Esophagus squamous epithelium (tissue), 5 donors: Measurements from ENCODE around the gene MAGI1. TPM values are rescaled to one million over a fixed set of nuclear protein-coding genes. Genes with fewer than 3 reads are reported as not detected.

Experiments used
- DNase-seq: peaks from one replicate; lab custom pipeline; 2025; lab: John Stamatoyannopoulos, UW
- H3K27ac ChIP-seq, 4 donors: fragments of 200-600 bp; sonication (generic); one replicate each; pipeline ENCODE4 v1.5.1; 2016 to 2019; ENCODE audit warnings: mild to moderate bottlenecking in 1 of 4
- H3K27me3 ChIP-seq, 4 donors: fragments of 200-600 bp; sonication (generic); 1 replicate in 3 of 4; 2 replicates in 1 of 4; pipeline versions ENCODE4 v1.5.1 to v1.6.0; 2017 to 2021; ENCODE audit warnings: antibody characterized with exemption in 1 of 4
- H3K36me3 ChIP-seq, 3 donors: fragments of 200-600 bp; sonication (generic); one replicate each; pipeline ENCODE4 v1.5.1; 2016 to 2019
- H3K4me1 ChIP-seq, 3 donors: fragments of 200-600 bp; sonication (generic); one replicate each; pipeline ENCODE4 v1.5.1; 2017 to 2019
- H3K4me3 ChIP-seq, 4 donors: fragments of 200-600 bp; sonication (generic); 1 replicate in 3 of 4; 2 replicates in 1 of 4; pipeline ENCODE4 v1.5.1; 2016 to 2019; ENCODE audit warnings: mild to moderate bottlenecking in 2 of 4, moderate library complexity in 1 of 4
- H3K9me3 ChIP-seq, 3 donors: fragments of 200-600 bp; sonication (generic); one replicate each; pipeline ENCODE4 v1.5.1; 2016 to 2019
- POLR2A ChIP-seq, 4 donors: fragments of 450-650 bp; IDR thresholded peaks; one replicate each; pipeline ENCODE4 v1.6.1; 2017; ENCODE audit warnings: antibody characterized with exemption in 4 of 4, mild to moderate bottlenecking in 4 of 4, moderate library complexity in 3 of 4
- WGBS, 2 donors: methylation state at CpG; one replicate each; pipeline ENCODE4 v1.1.5; 2018; 5-methylcytosine and 5-hydroxymethylcytosine counted together
- intact Hi-C: fragments of 100-400 bp; cut with DNase I; formaldehyde crosslinking; loops from one replicate; pipeline ENCODE4 v1.15.0; 2022
- total RNA-seq, 4 donors: library from RNA; depleted of rRNA; stranded (reverse); fragments of >200 nt; gene quantifications; one replicate each; pipeline ENCODE4 v1.1.0, GENCODE V29; 2016
- TF ChIP-seq, protein P1 (sequence below), 6 experiments: fragments of 450-650 bp in 4 of 6; fragments of 200-600 bp in 2 of 6; sonication (generic) in 2 of 6; IDR thresholded peaks; one replicate each; pipeline ENCODE4 v1.5.1; 2016 to 2019; ENCODE audit warnings: antibody characterized with exemption in 6 of 6, mild to moderate bottlenecking in 4 of 6, moderate library complexity in 4 of 6
- donor health status: DM: yes; HTN: yes; CAD: no.

Gene MAGI1
- total RNA-seq, 4 donors from 2014 or later, result 12.0 to 28.2 (median 21.1) TPM

DNA sequence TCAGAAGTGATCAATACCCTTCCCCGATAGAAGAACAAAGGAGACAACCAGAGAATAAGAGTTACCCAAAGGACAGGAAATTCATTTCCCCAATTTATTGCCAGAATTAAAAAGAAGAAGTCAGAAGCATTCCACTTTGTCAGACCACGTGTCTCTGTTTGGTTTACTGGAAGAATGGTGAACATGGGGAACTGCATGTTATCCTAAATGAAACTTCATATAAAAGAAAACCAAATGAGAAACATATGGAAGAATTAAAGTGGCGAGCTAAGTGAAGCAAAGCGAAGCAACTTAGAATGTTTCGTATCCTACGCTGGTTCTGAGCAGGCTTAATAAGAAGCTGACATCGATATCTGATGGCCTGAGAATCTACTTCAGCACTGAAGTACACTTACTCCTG lies 190.7 kb downstream of the MAGI1 start:
- intact Hi-C loops, result no loop called here
- peaks cover 0 to 18% (median 4%) of the 10 kb centered on the region in 3 donors for H3K4me1 ChIP-seq
- no peak overlapping the region for H3K27ac ChIP-seq
- TF ChIP-seq, protein P1, sequence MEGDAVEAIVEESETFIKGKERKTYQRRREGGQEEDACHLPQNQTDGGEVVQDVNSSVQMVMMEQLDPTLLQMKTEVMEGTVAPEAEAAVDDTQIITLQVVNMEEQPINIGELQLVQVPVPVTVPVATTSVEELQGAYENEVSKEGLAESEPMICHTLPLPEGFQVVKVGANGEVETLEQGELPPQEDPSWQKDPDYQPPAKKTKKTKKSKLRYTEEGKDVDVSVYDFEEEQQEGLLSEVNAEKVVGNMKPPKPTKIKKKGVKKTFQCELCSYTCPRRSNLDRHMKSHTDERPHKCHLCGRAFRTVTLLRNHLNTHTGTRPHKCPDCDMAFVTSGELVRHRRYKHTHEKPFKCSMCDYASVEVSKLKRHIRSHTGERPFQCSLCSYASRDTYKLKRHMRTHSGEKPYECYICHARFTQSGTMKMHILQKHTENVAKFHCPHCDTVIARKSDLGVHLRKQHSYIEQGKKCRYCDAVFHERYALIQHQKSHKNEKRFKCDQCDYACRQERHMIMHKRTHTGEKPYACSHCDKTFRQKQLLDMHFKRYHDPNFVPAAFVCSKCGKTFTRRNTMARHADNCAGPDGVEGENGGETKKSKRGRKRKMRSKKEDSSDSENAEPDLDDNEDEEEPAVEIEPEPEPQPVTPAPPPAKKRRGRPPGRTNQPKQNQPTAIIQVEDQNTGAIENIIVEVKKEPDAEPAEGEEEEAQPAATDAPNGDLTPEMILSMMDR (IDR thresholded peaks at IDR 0.05), result no peak
- no peak for TF ChIP-seq POLR2A (IDR thresholded peaks at IDR 0.05)
- no peak for DNase-seq
- H3K9me3 ChIP-seq, result no peaks in the 10 kb centered on the region
- no peak overlapping the region for H3K4me3 ChIP-seq
- no peaks in the 10 kb centered on the region for H3K36me3 ChIP-seq
- WGBS, 2 donors, result 83 to 87% methylated on average over 7 of the region's 7 CpGs
- H3K27me3 ChIP-seq, result no peaks in the 10 kb centered on the region

DNA sequence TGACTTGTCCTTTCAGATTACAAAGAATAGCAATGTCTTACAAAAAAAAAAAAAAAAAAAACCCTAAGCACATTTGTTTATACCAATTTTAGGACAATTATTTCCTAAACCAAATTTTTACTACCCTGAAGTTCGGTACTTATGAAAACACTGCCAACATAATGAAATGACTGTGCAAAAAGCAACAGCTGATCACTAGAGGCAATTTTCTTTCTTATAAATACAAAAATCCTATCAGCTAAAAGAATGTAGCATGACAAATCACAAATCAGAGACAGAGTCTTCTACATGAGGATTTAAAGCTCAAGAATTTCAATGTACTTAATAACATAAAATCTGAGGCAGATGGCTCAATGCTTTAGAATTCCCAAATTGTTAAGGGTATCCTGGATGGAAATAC lies 191.8 kb downstream of the MAGI1 start:
- no peak for TF ChIP-seq POLR2A (IDR thresholded peaks at IDR 0.05)
- TF ChIP-seq, protein P1 (IDR thresholded peaks at IDR 0.05), result no peak
- 27 to 52% methylated on average over 1 of the region's 1 CpG for WGBS, 2 donors
- Histone ChIP-seq H3K36me3 (no peaks in the 10 kb centered on the region), H3K27ac (no peak overlapping the region), H3K9me3 (no peaks in the 10 kb centered on the region), H3K4me3 (no peak overlapping the region), H3K27me3 (no peaks in the 10 kb centered on the region), H3K4me1 (peaks cover 0 to 10% (median 0%) of the 10 kb centered on the region in 3 donors)
- no peak for DNase-seq
- intact Hi-C loops, result no loop called here

DNA sequence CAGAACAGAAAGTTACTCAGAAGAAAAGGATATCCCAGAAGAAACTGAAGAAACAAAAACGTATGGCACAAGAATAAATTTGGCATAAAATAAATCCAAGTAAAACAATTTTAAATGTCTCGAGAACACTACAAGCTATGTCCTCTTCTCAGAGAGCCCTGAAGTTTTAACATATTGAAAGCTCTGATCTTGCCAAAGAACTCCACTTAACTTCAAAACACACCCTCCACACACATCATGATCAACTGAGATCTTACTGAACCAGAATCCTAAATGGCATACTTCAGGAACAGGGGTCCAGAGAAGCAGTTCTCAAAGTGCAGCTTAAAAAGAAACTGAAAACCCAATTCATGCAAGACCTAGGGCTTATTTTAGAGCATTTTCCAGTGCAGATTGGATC lies 194.3 kb downstream of the MAGI1 start:
- DNase-seq, result no peak
- no peaks in the 10 kb centered on the region for H3K9me3 ChIP-seq
- no peaks in the 10 kb centered on the region for H3K36me3 ChIP-seq
- 71 to 76% methylated on average over 2 of the region's 2 CpGs for WGBS, 2 donors
- TF ChIP-seq, protein P1 (IDR thresholded peaks at IDR 0.05), result no peak
- no peak for TF ChIP-seq POLR2A (IDR thresholded peaks at IDR 0.05)
- H3K4me1 ChIP-seq, result no peaks in the 10 kb centered on the region
- intact Hi-C loops, result no loop called here
- H3K27ac ChIP-seq, result no peak overlapping the region
- no peaks in the 10 kb centered on the region for H3K27me3 ChIP-seq
- no peak overlapping the region for H3K4me3 ChIP-seq

DNA sequence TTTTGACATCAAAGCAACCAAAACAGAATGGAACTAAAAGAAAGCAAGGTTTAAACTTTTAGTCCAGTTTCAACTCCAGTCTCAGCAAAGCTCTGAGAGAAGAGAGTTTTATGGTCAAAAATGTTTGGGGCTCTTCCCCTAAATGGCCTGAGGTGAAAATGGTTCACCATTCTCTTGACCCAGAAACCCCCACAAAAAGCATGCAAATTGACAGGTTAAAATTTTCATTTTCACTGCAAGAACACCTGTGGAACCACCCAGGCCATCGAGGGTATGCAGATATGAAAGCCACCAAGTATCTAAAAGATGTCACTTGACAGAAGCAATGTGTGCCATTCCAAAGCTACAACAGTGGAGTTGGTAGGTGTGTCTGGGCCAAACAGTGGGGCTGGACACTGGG lies 195.0 kb downstream of the MAGI1 start:
- intact Hi-C loops, result no loop called here
- no peak for DNase-seq
- WGBS, 2 donors, result 75 to 100% methylated on average over 1 of the region's 1 CpG
- Histone ChIP-seq H3K27ac (no peak overlapping the region), H3K36me3 (no peaks in the 10 kb centered on the region), H3K4me1 (no peaks in the 10 kb centered on the region), H3K9me3 (no peaks in the 10 kb centered on the region), H3K4me3 (no peak overlapping the region), H3K27me3 (no peaks in the 10 kb centered on the region)
- TF ChIP-seq, protein P1 (IDR thresholded peaks at IDR 0.05), result no peak
- no peak for TF ChIP-seq POLR2A (IDR thresholded peaks at IDR 0.05)

DNA sequence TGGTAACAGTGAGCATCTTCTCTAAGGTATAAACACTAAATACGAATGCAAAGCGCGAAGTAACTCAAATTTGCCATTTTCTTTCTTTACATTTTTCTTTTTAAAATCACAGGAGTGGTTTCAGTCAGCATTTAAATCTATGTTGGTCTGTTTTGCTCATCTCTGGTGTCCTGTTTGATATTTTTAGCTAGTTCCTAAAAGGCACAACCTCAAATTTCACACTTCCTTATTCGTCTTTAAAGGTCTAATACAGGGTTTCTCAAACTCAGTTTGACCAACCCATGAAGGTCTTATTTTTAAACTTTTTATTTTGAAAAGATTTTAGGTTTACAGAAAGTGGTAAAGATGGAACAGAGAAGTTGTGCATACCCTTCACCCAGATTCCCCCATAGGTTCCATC lies 201.1 kb downstream of the MAGI1 start:
- no peaks in the 10 kb centered on the region for H3K9me3 ChIP-seq
- intact Hi-C loops, result no loop called here
- peaks cover 0 to 15% (median 4%) of the 10 kb centered on the region in 3 donors for H3K4me1 ChIP-seq
- H3K4me3 ChIP-seq, result no peak overlapping the region
- H3K27me3 ChIP-seq, result no peaks in the 10 kb centered on the region
- no peak overlapping the region for H3K27ac ChIP-seq
- no peaks in the 10 kb centered on the region for H3K36me3 ChIP-seq
- 67 to 68% methylated on average over 4 of the region's 4 CpGs for WGBS, 2 donors
- TF ChIP-seq, protein P1 (IDR thresholded peaks at IDR 0.05), result no peak
- TF ChIP-seq POLR2A (IDR thresholded peaks at IDR 0.05), result no peak
- DNase-seq, result no peak
